ENCODE results near the gene UGT1A8.
"Not testable (repeated sequence)": the region's sequence is repeated elsewhere in the genome, so short reads cannot be mapped to it uniquely, and the experiment has no call there.

DNA sequence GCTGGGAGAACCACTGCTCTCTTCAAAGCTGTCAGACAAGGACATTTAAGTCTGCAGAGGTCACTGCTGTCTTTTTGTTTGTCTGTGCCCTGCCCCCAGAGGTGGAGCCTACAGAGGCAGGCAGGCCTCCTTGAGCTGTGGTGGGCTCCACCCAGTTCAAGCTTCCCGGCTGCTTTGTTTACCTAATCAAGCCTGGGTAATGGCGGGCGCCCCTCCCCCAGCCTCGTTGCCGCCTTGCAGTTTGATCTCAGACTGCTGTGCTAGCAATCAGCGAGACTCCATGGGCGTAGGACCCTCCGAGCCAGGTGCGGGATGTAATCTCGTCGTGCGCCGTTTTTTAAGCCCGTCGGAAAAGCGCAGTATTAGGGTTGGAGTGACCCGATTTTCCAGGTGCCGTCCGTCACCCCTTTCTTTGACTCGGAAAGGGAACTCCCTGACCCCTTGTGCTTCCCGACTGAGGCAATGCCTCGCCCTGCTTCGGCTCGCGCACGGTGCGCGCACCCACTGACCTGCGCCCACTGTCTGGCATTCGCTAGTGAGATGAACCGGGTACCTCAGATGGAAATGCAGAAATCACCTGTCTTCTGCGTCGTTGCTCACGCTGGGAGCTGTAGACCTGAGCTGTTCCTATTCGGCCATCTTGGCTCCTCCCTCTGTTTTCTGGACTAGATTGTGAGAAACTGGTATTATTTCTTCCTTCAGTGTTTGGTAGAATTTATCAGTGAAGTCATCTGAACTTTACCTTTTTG is 34.0 kb upstream of the UGT1A8 start:
- TF ChIP-seq EZH2phosphoT487 (IDR thresholded peaks at IDR 0.05; ENCODE audit: low read depth, severe bottlenecking, unreplicated experiment), result not testable (repeated sequence)
- TF ChIP-seq, protein P1, sequence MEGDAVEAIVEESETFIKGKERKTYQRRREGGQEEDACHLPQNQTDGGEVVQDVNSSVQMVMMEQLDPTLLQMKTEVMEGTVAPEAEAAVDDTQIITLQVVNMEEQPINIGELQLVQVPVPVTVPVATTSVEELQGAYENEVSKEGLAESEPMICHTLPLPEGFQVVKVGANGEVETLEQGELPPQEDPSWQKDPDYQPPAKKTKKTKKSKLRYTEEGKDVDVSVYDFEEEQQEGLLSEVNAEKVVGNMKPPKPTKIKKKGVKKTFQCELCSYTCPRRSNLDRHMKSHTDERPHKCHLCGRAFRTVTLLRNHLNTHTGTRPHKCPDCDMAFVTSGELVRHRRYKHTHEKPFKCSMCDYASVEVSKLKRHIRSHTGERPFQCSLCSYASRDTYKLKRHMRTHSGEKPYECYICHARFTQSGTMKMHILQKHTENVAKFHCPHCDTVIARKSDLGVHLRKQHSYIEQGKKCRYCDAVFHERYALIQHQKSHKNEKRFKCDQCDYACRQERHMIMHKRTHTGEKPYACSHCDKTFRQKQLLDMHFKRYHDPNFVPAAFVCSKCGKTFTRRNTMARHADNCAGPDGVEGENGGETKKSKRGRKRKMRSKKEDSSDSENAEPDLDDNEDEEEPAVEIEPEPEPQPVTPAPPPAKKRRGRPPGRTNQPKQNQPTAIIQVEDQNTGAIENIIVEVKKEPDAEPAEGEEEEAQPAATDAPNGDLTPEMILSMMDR (IDR thresholded peaks at IDR 0.05; ENCODE audit: poor library complexity), result not testable (repeated sequence)

All from hepatocyte (in vitro differentiated cells).